GM23338 (cell line): ENCODE measurements around the gene RNF32. TPM values are rescaled to one million over a fixed set of nuclear protein-coding genes. Genes with fewer than 3 reads are reported as not detected.

Source experiments
- ATAC-seq: fragments of 200-7000 bp; cut with Tn5 transposase; 3 replicates; pipeline ENCODE4 v1.9.1; 2020
- DNase-seq: peaks from one replicate; pipeline ENCODE4 v3.0.0-alpha.2; 2015; ENCODE audit warnings: low spot score
- H2AFZ ChIP-seq: fragments of 200-600 bp; sonication (generic); 2 replicates; pipeline ENCODE4 v1.8.0; 2016; ENCODE audit warnings: antibody characterized with exemption, mild to moderate bottlenecking, moderate library complexity
- H3F3A ChIP-seq: fragments of 200-600 bp; sonication (generic); replicated peaks from 2 replicates; pipeline ENCODE4 v1.8.0; 2017; ENCODE audit warnings: antibody characterized with exemption, mixed run types, low read depth
- H3K27ac ChIP-seq: fragments of 200-600 bp; sonication (generic); 2 replicates; pipeline ENCODE4 v1.6.1; 2016; ENCODE audit warnings: low read depth
- H3K27me3 ChIP-seq: fragments of 200-600 bp; sonication (generic); 2 replicates; pipeline ENCODE4 v1.8.0; 2016; ENCODE audit warnings: mild to moderate bottlenecking, mixed run types, moderate library complexity; ENCODE audit not compliant: insufficient read depth
- H3K36me3 ChIP-seq: fragments of 200-600 bp; sonication (generic); 2 replicates; pipeline ENCODE4 v1.8.0; 2016; ENCODE audit warnings: mild to moderate bottlenecking; ENCODE audit not compliant: insufficient read depth
- H3K4me1 ChIP-seq: fragments of 200-600 bp; sonication (generic); 2 replicates; pipeline ENCODE4 v1.8.0; 2016; ENCODE audit warnings: mild to moderate bottlenecking, moderate library complexity; ENCODE audit not compliant: insufficient read depth
- H3K4me2 ChIP-seq: fragments of 200-600 bp; sonication (generic); 2 replicates; pipeline ENCODE4 v1.7.1; 2017; ENCODE audit warnings: mixed run types
- H3K4me3 ChIP-seq: fragments of 200-600 bp; sonication (generic); 2 replicates; pipeline ENCODE4 v1.6.1; 2016; ENCODE audit warnings: mixed run types
- H3K79me2 ChIP-seq: fragments of 200-600 bp; sonication (generic); replicated peaks from 2 replicates; pipeline ENCODE4 v1.8.0; 2017; ENCODE audit warnings: mild to moderate bottlenecking; ENCODE audit not compliant: insufficient read depth
- H3K9me2 ChIP-seq: fragments of 200-600 bp; sonication (generic); 2 replicates; pipeline ENCODE4 v1.8.0; 2017; ENCODE audit not compliant: insufficient read depth
- H4K20me1 ChIP-seq: fragments of 200-600 bp; sonication (generic); replicated peaks from 2 replicates; pipeline ENCODE4 v1.8.0; 2017; ENCODE audit warnings: mild to moderate bottlenecking; ENCODE audit not compliant: insufficient read depth
- H3K27ac Mint-ChIP-seq: 2 replicates; pipeline ENCODE4 v1.8.0; 2020; ENCODE audit warnings: inconsistent platforms, mild to moderate bottlenecking, moderate library complexity, mixed read lengths
- H3K27me3 Mint-ChIP-seq: 3 replicates; pipeline ENCODE4 v1.8.0; 2022; ENCODE audit warnings: low read depth, mild to moderate bottlenecking, moderate library complexity, mixed read lengths, inconsistent platforms; ENCODE audit not compliant: insufficient read depth, poor library complexity
- H3K36me3 Mint-ChIP-seq: 3 replicates; pipeline ENCODE4 v1.8.0; 2021; ENCODE audit warnings: low read depth, mild to moderate bottlenecking, inconsistent platforms, moderate library complexity, mixed read lengths
- H3K4me1 Mint-ChIP-seq: 3 replicates; pipeline ENCODE4 v1.8.0; 2020; ENCODE audit warnings: mild to moderate bottlenecking, inconsistent platforms, mixed read lengths
- H3K4me3 Mint-ChIP-seq: 3 replicates; pipeline ENCODE4 v1.8.0; 2021; ENCODE audit warnings: moderate library complexity, mild to moderate bottlenecking, inconsistent platforms, mixed read lengths
- H3K9me3 Mint-ChIP-seq: 3 replicates; pipeline ENCODE4 v1.8.0; 2020; ENCODE audit warnings: moderate library complexity, mild to moderate bottlenecking, inconsistent platforms, mixed read lengths
- CREB1 ChIP-seq: fragments of 250-450 bp; sonication (Bioruptor Pico); IDR thresholded peaks from 2 replicates; pipeline ENCODE4 v1.5.0; 2020; ENCODE audit warnings: low read depth, mild to moderate bottlenecking, moderate library complexity
- ETS1 ChIP-seq: IDR thresholded peaks from 2 replicates; pipeline ENCODE4 v1.6.1; 2016; ENCODE audit warnings: antibody characterized with exemption
- EZH2 ChIP-seq: fragments of 200-600 bp; sonication (generic); IDR thresholded peaks from one replicate; pipeline ENCODE4 v1.8.0; 2017; ENCODE audit warnings: antibody characterized with exemption, mild to moderate bottlenecking, low read depth; ENCODE audit not compliant: unreplicated experiment
- EZH2phosphoT487 ChIP-seq: fragments of 200-600 bp; sonication (generic); IDR thresholded peaks from one replicate; pipeline ENCODE4 v1.8.1; 2018; ENCODE audit warnings: antibody characterized with exemption; ENCODE audit not compliant: unreplicated experiment
- JUNB ChIP-seq: IDR thresholded peaks from one replicate; pipeline ENCODE4 v1.6.1; 2016; ENCODE audit warnings: antibody characterized with exemption; ENCODE audit not compliant: unreplicated experiment
- NANOG ChIP-seq: IDR thresholded peaks from 2 replicates; pipeline ENCODE4 v1.6.1; 2016; ENCODE audit warnings: antibody characterized with exemption, borderline replicate concordance
- POLR2AphosphoS5 ChIP-seq: IDR thresholded peaks from 2 replicates; pipeline ENCODE4 v1.6.1; 2016; ENCODE audit warnings: antibody characterized with exemption, low read depth
- REST ChIP-seq: IDR thresholded peaks from one replicate; pipeline ENCODE4 v1.6.1; 2018; ENCODE audit warnings: antibody characterized with exemption; ENCODE audit not compliant: unreplicated experiment
- STAT1 ChIP-seq: IDR thresholded peaks from one replicate; pipeline ENCODE4 v1.6.1; 2016; ENCODE audit warnings: antibody characterized with exemption; ENCODE audit not compliant: unreplicated experiment
- ZNF114 ChIP-seq: fragments of 250-450 bp; sonication (Bioruptor Pico); IDR thresholded peaks from 2 replicates; pipeline ENCODE4 v1.5.0; 2020; ENCODE audit warnings: mild to moderate bottlenecking, moderate library complexity
- ZNF331 ChIP-seq: fragments of 250-450 bp; sonication (Bioruptor Pico); IDR thresholded peaks from 2 replicates; pipeline ENCODE4 v1.5.0; 2020; ENCODE audit warnings: low read depth, mild to moderate bottlenecking, moderate library complexity
- polyA plus RNA-seq: library from polyadenylated mRNA; unstranded; fragments of >200 nt; fragmentation: Nextera tagmentation; extraction: Ambion mirVana; gene quantifications from 2 replicates; pipeline ENCODE4 v1.2.1, GENCODE V29; 2016
- total RNA-seq: library from RNA; depleted of rRNA; stranded (reverse); fragments of >200 nt; shearing (Covaris generic); gene quantifications from 2 replicates; pipeline ENCODE4 v1.2.3, GENCODE V29; 2014
- TF ChIP-seq, protein P1 (sequence below): fragments of 250-450 bp; sonication (Bioruptor Pico); IDR thresholded peaks from 2 replicates; pipeline ENCODE4 v1.5.0; 2020; ENCODE audit warnings: mild to moderate bottlenecking, moderate library complexity
- TF ChIP-seq, protein P2 (sequence below), 2 experiments: fragments of 200-600 bp in 1 of 2; sonication (generic) in 1 of 2; conservative IDR thresholded peaks; 2 replicates each; pipeline versions ENCODE4 v1.5.1 to v1.6.1; 2016 to 2017; ENCODE audit warnings: antibody characterized with exemption in 2 of 2, low read depth in 2 of 2, mild to moderate bottlenecking in 2 of 2, moderate library complexity in 1 of 2

RNF32 gene
- total and polyA plus RNA-seq, 2 experiments from 2014 or later, result 0.56 to 2.0 TPM

- H3K27ac ChIP-seq, result no peak overlapping the region
- no peaks in the 10 kb centered on the region for H4K20me1 ChIP-seq
- TF ChIP-seq, protein P1, sequence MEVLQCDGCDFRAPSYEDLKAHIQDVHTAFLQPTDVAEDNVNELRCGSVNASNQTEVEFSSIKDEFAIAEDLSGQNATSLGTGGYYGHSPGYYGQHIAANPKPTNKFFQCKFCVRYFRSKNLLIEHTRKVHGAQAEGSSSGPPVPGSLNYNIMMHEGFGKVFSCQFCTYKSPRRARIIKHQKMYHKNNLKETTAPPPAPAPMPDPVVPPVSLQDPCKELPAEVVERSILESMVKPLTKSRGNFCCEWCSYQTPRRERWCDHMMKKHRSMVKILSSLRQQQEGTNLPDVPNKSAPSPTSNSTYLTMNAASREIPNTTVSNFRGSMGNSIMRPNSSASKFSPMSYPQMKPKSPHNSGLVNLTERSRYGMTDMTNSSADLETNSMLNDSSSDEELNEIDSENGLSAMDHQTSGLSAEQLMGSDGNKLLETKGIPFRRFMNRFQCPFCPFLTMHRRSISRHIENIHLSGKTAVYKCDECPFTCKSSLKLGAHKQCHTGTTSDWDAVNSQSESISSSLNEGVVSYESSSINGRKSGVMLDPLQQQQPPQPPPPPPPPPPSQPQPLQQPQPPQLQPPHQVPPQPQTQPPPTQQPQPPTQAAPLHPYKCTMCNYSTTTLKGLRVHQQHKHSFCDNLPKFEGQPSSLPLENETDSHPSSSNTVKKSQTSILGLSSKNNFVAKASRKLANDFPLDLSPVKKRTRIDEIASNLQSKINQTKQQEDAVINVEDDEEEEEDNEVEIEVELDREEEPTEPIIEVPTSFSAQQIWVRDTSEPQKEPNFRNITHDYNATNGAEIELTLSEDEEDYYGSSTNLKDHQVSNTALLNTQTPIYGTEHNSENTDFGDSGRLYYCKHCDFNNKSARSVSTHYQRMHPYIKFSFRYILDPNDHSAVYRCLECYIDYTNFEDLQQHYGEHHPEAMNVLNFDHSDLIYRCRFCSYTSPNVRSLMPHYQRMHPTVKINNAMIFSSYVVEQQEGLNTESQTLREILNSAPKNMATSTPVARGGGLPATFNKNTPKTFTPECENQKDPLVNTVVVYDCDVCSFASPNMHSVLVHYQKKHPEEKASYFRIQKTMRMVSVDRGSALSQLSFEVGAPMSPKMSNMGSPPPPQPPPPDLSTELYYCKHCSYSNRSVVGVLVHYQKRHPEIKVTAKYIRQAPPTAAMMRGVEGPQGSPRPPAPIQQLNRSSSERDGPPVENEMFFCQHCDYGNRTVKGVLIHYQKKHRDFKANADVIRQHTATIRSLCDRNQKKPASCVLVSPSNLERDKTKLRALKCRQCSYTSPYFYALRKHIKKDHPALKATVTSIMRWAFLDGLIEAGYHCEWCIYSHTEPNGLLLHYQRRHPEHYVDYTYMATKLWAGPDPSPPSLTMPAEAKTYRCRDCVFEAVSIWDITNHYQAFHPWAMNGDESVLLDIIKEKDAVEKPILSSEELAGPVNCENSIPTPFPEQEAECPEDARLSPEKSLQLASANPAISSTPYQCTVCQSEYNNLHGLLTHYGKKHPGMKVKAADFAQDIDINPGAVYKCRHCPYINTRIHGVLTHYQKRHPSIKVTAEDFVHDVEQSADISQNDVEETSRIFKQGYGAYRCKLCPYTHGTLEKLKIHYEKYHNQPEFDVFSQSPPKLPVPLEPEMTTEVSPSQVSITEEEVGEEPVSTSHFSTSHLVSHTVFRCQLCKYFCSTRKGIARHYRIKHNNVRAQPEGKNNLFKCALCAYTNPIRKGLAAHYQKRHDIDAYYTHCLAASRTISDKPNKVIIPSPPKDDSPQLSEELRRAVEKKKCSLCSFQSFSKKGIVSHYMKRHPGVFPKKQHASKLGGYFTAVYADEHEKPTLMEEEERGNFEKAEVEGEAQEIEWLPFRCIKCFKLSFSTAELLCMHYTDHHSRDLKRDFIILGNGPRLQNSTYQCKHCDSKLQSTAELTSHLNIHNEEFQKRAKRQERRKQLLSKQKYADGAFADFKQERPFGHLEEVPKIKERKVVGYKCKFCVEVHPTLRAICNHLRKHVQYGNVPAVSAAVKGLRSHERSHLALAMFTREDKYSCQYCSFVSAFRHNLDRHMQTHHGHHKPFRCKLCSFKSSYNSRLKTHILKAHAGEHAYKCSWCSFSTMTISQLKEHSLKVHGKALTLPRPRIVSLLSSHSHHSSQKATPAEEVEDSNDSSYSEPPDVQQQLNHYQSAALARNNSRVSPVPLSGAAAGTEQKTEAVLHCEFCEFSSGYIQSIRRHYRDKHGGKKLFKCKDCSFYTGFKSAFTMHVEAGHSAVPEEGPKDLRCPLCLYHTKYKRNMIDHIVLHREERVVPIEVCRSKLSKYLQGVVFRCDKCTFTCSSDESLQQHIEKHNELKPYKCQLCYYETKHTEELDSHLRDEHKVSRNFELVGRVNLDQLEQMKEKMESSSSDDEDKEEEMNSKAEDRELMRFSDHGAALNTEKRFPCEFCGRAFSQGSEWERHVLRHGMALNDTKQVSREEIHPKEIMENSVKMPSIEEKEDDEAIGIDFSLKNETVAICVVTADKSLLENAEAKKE (CRISPR knock-in tag), result no peak
- TF ChIP-seq NANOG (no peak), CREB1 (CRISPR knock-in tag) (no peak), ZNF114 (CRISPR knock-in tag) (no peak), ETS1 (no peak), JUNB (no peak), EZH2phosphoT487 (no peak), POLR2AphosphoS5 (no peak), STAT1 (no peak), REST (no peak), EZH2 (no peak), ZNF331 (CRISPR knock-in tag) (no peak)
- TF ChIP-seq, protein P2, sequence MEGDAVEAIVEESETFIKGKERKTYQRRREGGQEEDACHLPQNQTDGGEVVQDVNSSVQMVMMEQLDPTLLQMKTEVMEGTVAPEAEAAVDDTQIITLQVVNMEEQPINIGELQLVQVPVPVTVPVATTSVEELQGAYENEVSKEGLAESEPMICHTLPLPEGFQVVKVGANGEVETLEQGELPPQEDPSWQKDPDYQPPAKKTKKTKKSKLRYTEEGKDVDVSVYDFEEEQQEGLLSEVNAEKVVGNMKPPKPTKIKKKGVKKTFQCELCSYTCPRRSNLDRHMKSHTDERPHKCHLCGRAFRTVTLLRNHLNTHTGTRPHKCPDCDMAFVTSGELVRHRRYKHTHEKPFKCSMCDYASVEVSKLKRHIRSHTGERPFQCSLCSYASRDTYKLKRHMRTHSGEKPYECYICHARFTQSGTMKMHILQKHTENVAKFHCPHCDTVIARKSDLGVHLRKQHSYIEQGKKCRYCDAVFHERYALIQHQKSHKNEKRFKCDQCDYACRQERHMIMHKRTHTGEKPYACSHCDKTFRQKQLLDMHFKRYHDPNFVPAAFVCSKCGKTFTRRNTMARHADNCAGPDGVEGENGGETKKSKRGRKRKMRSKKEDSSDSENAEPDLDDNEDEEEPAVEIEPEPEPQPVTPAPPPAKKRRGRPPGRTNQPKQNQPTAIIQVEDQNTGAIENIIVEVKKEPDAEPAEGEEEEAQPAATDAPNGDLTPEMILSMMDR (conservative IDR thresholded peaks at IDR 0.05; ENCODE audit: low read depth in 2 of 2), result no peak
- no peak overlapping the region for H3K27ac Mint-ChIP-seq
- H3K27me3 ChIP-seq, result peaks cover 2% of the 10 kb centered on the region; the same call in 1 of the 2 replicates
- H3K4me2 ChIP-seq, result no peak overlapping the region
- H3K79me2 ChIP-seq, result no peaks in the 10 kb centered on the region
- ATAC-seq (no peak), DNase-seq (no peak)
- no peaks in the 10 kb centered on the region for H3K9me3 Mint-ChIP-seq
- no peaks in the 10 kb centered on the region for H3K36me3 ChIP-seq
- no peaks in the 10 kb centered on the region for H3K9me2 ChIP-seq
- H3K4me3 Mint-ChIP-seq, result no peak overlapping the region
- H3K4me3 ChIP-seq, result no peak overlapping the region
- no peaks in the 10 kb centered on the region for H3K36me3 Mint-ChIP-seq
- no peaks in the 10 kb centered on the region for H3K4me1 ChIP-seq
- peaks cover 19% of the 10 kb centered on the region for H3K4me1 Mint-ChIP-seq
- no peaks in the 10 kb centered on the region for H3F3A ChIP-seq
- no peak overlapping the region for H2AFZ ChIP-seq
- H3K27me3 Mint-ChIP-seq, result peaks cover 10% of the 10 kb centered on the region
Observed at GRCh38 chr7:156610130-156610529, 30.4 kb upstream of the RNF32 start.
